HepG2 (cell line): Measurements from ENCODE around the gene CHAF1B. TPM values are rescaled to one million over a fixed set of nuclear protein-coding genes. Genes with fewer than 3 reads are reported as not detected.

ENCODE experiments used
- KLF12 ChIP-seq: sonication (generic); formaldehyde crosslinking; IDR thresholded peaks from 2 replicates; pipeline ENCODE4 v1.4.0; 2020; ENCODE audit warnings: missing genetic modification reagents, borderline replicate concordance
- NFYC ChIP-seq: IDR thresholded peaks from 2 replicates; pipeline ENCODE4 v1.6.1; 2016; ENCODE audit warnings: missing genetic modification reagents, missing compliant biosample characterization
- ONECUT2 ChIP-seq: sonication (generic); formaldehyde crosslinking; IDR thresholded peaks from 2 replicates; pipeline ENCODE4 v1.4.0; 2020; ENCODE audit warnings: missing genetic modification reagents
- SRSF9 ChIP-seq: fragments of 200-400 bp; formaldehyde crosslinking; IDR thresholded peaks from 2 replicates; pipeline ENCODE4 v1.6.1; 2018; ENCODE audit warnings: borderline replicate concordance, mild to moderate bottlenecking, low read depth, low read length; ENCODE audit not compliant: insufficient read depth, poor library complexity, severe bottlenecking
- ZNF329 ChIP-seq: sonication (generic); formaldehyde crosslinking; IDR thresholded peaks from 2 replicates; pipeline ENCODE4 v1.9.0; 2021; ENCODE audit warnings: low read depth, mild to moderate bottlenecking, missing genetic modification reagents
- ZNF567 ChIP-seq: sonication (generic); formaldehyde crosslinking; IDR thresholded peaks from 2 replicates; pipeline ENCODE4 v1.8.1; 2023; ENCODE audit warnings: mild to moderate bottlenecking, missing genetic modification reagents, borderline replicate concordance
- ZNF761 ChIP-seq: sonication (generic); formaldehyde crosslinking; conservative IDR thresholded peaks from 2 replicates; pipeline ENCODE4 v1.4.0; 2020; ENCODE audit warnings: mild to moderate bottlenecking, missing genetic modification reagents
- ZNF878 ChIP-seq: sonication (generic); formaldehyde crosslinking; IDR thresholded peaks from 2 replicates; pipeline ENCODE4 v1.8.1; 2023; ENCODE audit warnings: mild to moderate bottlenecking, missing genetic modification reagents, moderate library complexity
- polyA plus RNA-seq, 8 experiments: library from polyadenylated mRNA; depleted of rRNA in 3 of 8; stranded (reverse) in 7 of 8; unstranded in 1 of 8; fragments of >200 nt; fragmentation: Illumina TruSeq in 4 of 8; extraction: Trizol in 4 of 8; gene quantifications; 2 replicates each; pipeline versions ENCODE4 v1.2.1 to v1.2.3, GENCODE V29; 2011 to 2016; ENCODE audit warnings: low read depth in 4 of 8, missing spikeins in 1 of 8, mixed read lengths in 1 of 8; ENCODE audit not compliant: insufficient read depth in 1 of 8
- total RNA-seq, 5 experiments: library from RNA; depleted of rRNA; stranded (reverse); fragments of >200 nt; fragmentation: Illumina TruSeq; extraction: Trizol; gene quantifications; 2 replicates each; pipeline ENCODE4 v1.2.3, GENCODE V29; 2016; ENCODE audit warnings: low read depth in 1 of 5
- TF ChIP-seq, protein P1 (sequence below): sonication (generic); formaldehyde crosslinking; IDR thresholded peaks from 2 replicates; pipeline ENCODE4 v1.4.0; 2020; ENCODE audit warnings: mild to moderate bottlenecking, missing genetic modification reagents
- TF ChIP-seq, protein P2 (sequence below), 2 experiments: IDR thresholded peaks; 2 replicates each; pipeline ENCODE4 v1.6.1; 2011 to 2012; ENCODE audit warnings: low read length in 2 of 2, borderline replicate concordance in 1 of 2, low read depth in 1 of 2, mild to moderate bottlenecking in 1 of 2, moderate library complexity in 1 of 2
- TF ChIP-seq, protein P3 (sequence below): sonication (generic); formaldehyde crosslinking; IDR thresholded peaks from 2 replicates; pipeline ENCODE4 v1.9.0; 2021; ENCODE audit warnings: missing genetic modification reagents, borderline replicate concordance

CHAF1B gene
- total and polyA plus RNA-seq, 2 of the 13 experiments (the other 11 are each of a cell fraction or from before 2014, with no cell fraction given): 5.1 to 14.1 TPM

DNA sequence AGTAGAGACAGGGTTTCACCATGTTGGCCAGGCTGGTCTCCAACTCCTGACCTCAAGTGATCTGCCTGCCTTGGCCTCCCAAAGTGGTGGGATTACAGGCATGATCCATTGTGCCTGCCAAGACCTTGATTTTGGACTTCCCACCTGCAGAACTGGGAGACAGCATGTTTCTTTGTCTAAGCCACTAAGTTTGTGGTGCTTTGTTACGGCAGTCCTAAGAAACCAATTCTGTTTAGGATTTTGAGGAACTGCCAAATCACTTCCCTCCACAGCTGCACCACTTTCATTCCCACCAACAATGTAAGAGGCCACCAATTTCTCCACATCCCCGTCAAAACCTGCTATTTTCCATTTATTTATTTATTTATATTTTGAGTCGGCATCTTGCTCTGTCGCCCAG is 46.1 kb downstream of the CHAF1B start (continued):
- TF ChIP-seq, protein P1, sequence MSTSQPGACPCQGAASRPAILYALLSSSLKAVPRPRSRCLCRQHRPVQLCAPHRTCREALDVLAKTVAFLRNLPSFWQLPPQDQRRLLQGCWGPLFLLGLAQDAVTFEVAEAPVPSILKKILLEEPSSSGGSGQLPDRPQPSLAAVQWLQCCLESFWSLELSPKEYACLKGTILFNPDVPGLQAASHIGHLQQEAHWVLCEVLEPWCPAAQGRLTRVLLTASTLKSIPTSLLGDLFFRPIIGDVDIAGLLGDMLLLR (CRISPR knock-in tag): no peak
- TF ChIP-seq, protein P2, sequence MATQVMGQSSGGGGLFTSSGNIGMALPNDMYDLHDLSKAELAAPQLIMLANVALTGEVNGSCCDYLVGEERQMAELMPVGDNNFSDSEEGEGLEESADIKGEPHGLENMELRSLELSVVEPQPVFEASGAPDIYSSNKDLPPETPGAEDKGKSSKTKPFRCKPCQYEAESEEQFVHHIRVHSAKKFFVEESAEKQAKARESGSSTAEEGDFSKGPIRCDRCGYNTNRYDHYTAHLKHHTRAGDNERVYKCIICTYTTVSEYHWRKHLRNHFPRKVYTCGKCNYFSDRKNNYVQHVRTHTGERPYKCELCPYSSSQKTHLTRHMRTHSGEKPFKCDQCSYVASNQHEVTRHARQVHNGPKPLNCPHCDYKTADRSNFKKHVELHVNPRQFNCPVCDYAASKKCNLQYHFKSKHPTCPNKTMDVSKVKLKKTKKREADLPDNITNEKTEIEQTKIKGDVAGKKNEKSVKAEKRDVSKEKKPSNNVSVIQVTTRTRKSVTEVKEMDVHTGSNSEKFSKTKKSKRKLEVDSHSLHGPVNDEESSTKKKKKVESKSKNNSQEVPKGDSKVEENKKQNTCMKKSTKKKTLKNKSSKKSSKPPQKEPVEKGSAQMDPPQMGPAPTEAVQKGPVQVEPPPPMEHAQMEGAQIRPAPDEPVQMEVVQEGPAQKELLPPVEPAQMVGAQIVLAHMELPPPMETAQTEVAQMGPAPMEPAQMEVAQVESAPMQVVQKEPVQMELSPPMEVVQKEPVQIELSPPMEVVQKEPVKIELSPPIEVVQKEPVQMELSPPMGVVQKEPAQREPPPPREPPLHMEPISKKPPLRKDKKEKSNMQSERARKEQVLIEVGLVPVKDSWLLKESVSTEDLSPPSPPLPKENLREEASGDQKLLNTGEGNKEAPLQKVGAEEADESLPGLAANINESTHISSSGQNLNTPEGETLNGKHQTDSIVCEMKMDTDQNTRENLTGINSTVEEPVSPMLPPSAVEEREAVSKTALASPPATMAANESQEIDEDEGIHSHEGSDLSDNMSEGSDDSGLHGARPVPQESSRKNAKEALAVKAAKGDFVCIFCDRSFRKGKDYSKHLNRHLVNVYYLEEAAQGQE (IDR thresholded peaks at IDR 0.05; ENCODE audit: borderline replicate concordance in 1 of 2, low read depth in 1 of 2, low read length in 2 of 2): no peak
- TF ChIP-seq ZNF329 (CRISPR knock-in tag) (no peak), ONECUT2 (CRISPR knock-in tag) (no peak), NFYC (CRISPR knock-in tag) (no peak), ZNF878 (CRISPR knock-in tag) (no peak), ZNF567 (no peak), KLF12 (CRISPR knock-in tag) (no peak), SRSF9 (no peak), ZNF761 (CRISPR knock-in tag) (no peak)
- TF ChIP-seq, protein P3, sequence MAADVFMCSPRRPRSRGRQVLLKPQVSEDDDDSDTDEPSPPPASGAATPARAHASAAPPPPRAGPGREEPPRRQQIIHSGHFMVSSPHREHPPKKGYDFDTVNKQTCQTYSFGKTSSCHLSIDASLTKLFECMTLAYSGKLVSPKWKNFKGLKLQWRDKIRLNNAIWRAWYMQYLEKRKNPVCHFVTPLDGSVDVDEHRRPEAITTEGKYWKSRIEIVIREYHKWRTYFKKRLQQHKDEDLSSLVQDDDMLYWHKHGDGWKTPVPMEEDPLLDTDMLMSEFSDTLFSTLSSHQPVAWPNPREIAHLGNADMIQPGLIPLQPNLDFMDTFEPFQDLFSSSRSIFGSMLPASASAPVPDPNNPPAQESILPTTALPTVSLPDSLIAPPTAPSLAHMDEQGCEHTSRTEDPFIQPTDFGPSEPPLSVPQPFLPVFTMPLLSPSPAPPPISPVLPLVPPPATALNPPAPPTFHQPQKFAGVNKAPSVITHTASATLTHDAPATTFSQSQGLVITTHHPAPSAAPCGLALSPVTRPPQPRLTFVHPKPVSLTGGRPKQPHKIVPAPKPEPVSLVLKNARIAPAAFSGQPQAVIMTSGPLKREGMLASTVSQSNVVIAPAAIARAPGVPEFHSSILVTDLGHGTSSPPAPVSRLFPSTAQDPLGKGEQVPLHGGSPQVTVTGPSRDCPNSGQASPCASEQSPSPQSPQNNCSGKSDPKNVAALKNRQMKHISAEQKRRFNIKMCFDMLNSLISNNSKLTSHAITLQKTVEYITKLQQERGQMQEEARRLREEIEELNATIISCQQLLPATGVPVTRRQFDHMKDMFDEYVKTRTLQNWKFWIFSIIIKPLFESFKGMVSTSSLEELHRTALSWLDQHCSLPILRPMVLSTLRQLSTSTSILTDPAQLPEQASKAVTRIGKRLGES: no peak
